WTC11 (cell line): ENCODE data around the gene TOR3A.
"Not testable (repeated sequence)": the region's sequence is repeated elsewhere in the genome, so short reads cannot be mapped to it uniquely, and the experiment has no call there.

ENCODE experiments used
- ESRRA ChIP-seq: sonication (generic); formaldehyde crosslinking; IDR thresholded peaks from 2 replicates; pipeline ENCODE4 v1.8.1; 2022; ENCODE audit warnings: mild to moderate bottlenecking, missing genetic modification reagents, borderline replicate concordance
- GABPB1 ChIP-seq: sonication (generic); formaldehyde crosslinking; IDR thresholded peaks from 2 replicates; pipeline ENCODE4 v1.8.1; 2023; ENCODE audit warnings: mild to moderate bottlenecking, missing genetic modification reagents
- NFYB ChIP-seq: sonication (generic); formaldehyde crosslinking; conservative IDR thresholded peaks from 2 replicates; pipeline ENCODE4 v1.8.0; 2022; ENCODE audit warnings: low read depth, missing genetic modification reagents
- TCF7 ChIP-seq: sonication (generic); formaldehyde crosslinking; IDR thresholded peaks from 2 replicates; pipeline ENCODE4 v1.8.0; 2022; ENCODE audit warnings: mild to moderate bottlenecking, low read depth, missing genetic modification reagents, moderate library complexity
- TF ChIP-seq, protein P1 (sequence below): fragments of 200-600 bp; IDR thresholded peaks from 2 replicates; pipeline ENCODE4 v1.8.0; 2022; ENCODE audit warnings: antibody characterized with exemption
- TF ChIP-seq, protein P2 (sequence below): fragments of 250-450 bp; sonication (Bioruptor Pico); conservative IDR thresholded peaks from 2 replicates; pipeline ENCODE4 v1.9.0; 2021; ENCODE audit warnings: mild to moderate bottlenecking

DNA sequence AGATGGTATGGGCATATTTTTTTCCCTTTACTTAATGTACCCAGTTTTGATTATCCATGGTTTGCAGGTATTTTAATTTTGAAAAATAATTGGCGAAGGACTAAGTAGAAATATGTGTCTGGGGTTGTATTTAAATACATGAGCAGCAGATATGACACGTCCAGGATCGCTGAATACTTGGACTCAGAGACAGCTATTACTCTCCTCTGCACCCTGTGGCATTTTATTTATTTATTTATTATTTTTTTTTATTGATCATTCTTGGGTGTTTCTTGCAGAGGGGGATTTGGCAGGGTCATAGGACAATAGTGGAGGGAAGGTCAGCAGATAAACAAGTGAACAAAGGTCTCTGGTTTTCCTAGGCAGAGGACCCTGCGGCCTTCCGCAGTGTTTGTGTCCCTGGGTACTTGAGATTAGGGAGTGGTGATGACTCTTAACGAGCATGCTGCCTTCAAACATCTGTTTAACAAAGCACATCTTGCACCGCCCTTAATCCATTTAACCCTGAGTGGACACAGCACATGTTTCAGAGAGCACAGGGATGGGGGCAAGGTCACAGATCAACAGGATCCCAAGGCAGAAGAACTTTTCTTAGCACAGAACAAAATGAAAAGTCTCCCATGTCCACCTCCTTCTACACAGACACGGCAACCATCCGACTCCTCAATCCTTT lies 42.2 kb upstream of the TOR3A start:
- TF ChIP-seq, protein P1, sequence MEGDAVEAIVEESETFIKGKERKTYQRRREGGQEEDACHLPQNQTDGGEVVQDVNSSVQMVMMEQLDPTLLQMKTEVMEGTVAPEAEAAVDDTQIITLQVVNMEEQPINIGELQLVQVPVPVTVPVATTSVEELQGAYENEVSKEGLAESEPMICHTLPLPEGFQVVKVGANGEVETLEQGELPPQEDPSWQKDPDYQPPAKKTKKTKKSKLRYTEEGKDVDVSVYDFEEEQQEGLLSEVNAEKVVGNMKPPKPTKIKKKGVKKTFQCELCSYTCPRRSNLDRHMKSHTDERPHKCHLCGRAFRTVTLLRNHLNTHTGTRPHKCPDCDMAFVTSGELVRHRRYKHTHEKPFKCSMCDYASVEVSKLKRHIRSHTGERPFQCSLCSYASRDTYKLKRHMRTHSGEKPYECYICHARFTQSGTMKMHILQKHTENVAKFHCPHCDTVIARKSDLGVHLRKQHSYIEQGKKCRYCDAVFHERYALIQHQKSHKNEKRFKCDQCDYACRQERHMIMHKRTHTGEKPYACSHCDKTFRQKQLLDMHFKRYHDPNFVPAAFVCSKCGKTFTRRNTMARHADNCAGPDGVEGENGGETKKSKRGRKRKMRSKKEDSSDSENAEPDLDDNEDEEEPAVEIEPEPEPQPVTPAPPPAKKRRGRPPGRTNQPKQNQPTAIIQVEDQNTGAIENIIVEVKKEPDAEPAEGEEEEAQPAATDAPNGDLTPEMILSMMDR: not testable (repeated sequence)
- not testable (repeated sequence) for TF ChIP-seq GABPB1; ESRRA (CRISPR knock-in tag); NFYB (CRISPR knock-in tag); TCF7 (CRISPR knock-in tag)
- TF ChIP-seq, protein P2, sequence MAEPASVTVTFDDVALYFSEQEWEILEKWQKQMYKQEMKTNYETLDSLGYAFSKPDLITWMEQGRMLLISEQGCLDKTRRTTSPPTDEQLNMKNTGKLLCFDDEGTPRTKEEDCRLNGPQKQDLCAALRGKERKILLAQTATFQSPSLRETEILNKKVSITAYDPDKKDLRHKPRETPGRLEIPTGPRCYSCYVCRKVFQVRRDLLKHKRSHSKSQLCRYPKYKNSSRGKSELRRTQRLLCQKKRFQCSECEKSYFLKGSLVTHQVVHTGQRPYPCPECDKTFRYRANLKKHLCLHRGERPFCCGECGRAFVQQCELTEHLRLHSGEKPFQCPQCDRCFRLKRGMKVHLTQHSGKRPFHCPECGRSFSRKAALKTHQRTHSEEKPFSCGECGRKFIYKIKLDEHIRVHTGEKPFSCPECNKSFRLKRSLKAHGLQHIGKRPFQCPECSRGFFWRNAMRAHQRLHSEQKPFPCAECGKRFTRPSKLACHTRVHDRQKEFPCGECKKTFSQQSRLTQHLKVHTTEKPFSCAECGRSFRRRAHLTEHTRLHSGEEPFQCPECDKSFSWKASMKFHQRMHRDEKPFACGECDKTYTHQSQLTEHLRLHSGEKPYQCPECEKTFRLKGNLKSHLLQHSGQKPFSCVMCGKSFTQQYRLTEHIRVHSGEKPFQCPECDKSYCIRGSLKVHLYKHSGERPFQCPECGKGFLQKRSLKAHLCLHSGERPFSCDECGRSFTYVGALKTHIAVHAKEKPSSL: not testable (repeated sequence)
